ENCODE measurements around the gene AK5. TPM values are rescaled to one million over a fixed set of nuclear protein-coding genes. Genes with fewer than 3 reads are reported as not detected.

The AK5 gene
- polyA plus RNA-seq, 3 donors, result 0.34 to 0.72 (median 0.48) TPM

DNA sequence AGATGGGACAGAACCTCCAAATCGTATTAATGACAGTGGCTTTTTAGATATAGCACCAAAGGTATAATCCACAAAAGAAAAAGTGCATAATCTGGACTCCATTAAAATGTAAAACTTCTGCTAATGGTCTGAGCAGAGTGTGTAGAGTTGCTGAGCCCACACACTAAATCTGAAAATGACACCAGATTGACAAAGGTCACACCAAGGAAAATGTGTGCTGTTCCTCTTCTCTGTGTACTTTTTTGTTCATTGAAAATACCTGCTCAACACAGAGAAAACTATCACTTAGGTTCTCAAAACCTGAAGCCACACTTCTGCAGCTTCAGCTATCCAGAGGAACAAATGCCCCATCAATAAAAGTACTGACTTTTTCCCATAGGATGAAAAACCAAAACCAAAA, 146.2 kb downstream of the AK5 start:
- H3K4me1 Mint-ChIP-seq, result peaks cover 15% of the 10 kb centered on the region
- Histone ChIP-seq H3K4me3 (replicated peaks in 1 of 3; ENCODE audit: low read depth in 2 of 3, low read length in 3 of 3) (no peak overlapping the region), H2AFZ (ENCODE audit: insufficient read depth, low read depth, low read length, poor library complexity, severe bottlenecking) (no peak overlapping the region), H3K36me3 (replicated peaks in 1 of 2; ENCODE audit: control insufficient read depth in 1 of 2, insufficient read depth in 2 of 2, low read length in 2 of 2) (no peaks in the 10 kb centered on the region), H3K9me3 (replicated peaks in 1 of 2; ENCODE audit: control insufficient read depth in 1 of 2, insufficient read depth in 1 of 2, low read length in 2 of 2) (peaks cover 3 to 18% of the 10 kb centered on the region in 2 donors), H3K9ac (ENCODE audit: insufficient read depth, low read length, poor library complexity, severe bottlenecking) (no peak overlapping the region), H4K20me1 (ENCODE audit: insufficient read depth, low read length) (no peaks in the 10 kb centered on the region), H3K4me1 (ENCODE audit: control insufficient read depth in 1 of 2, insufficient read depth in 2 of 2, low read length in 2 of 2) (peaks cover 37 to 38% of the 10 kb centered on the region in 2 donors), H3K79me2 (ENCODE audit: insufficient read depth, low read length) (no peaks in the 10 kb centered on the region), H3K27me3 (ENCODE audit: control insufficient read depth in 2 of 2, insufficient read depth in 2 of 2, low read length in 2 of 2) (no peaks in the 10 kb centered on the region), H3K4me2 (replicated peaks; ENCODE audit: extremely low read depth, low read length, poor library complexity, severe bottlenecking) (no peak overlapping the region), H3K27ac (ENCODE audit: low read depth in 1 of 2, low read length in 2 of 2) (no peak overlapping the region)
- no peak overlapping the region for H3K27ac Mint-ChIP-seq
- intact Hi-C loops (cut with micrococcal nuclease), result no loop called here
- TF ChIP-seq, protein P1, sequence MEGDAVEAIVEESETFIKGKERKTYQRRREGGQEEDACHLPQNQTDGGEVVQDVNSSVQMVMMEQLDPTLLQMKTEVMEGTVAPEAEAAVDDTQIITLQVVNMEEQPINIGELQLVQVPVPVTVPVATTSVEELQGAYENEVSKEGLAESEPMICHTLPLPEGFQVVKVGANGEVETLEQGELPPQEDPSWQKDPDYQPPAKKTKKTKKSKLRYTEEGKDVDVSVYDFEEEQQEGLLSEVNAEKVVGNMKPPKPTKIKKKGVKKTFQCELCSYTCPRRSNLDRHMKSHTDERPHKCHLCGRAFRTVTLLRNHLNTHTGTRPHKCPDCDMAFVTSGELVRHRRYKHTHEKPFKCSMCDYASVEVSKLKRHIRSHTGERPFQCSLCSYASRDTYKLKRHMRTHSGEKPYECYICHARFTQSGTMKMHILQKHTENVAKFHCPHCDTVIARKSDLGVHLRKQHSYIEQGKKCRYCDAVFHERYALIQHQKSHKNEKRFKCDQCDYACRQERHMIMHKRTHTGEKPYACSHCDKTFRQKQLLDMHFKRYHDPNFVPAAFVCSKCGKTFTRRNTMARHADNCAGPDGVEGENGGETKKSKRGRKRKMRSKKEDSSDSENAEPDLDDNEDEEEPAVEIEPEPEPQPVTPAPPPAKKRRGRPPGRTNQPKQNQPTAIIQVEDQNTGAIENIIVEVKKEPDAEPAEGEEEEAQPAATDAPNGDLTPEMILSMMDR (IDR thresholded peaks at IDR 0.05), result no peak
- H3K4me3 Mint-ChIP-seq, result no peak overlapping the region
- H3K27me3 Mint-ChIP-seq (ENCODE audit: low read depth in 3 of 3), result peaks cover 0 to 6% (median 0%) of the 10 kb centered on the region in 3 donors
- WGBS (ENCODE audit: insufficient coverage), result no CpG with 5 or more reads among the region's 1 CpG
- H3K36me3 Mint-ChIP-seq, result peaks cover 0 to 7% of the 10 kb centered on the region in 2 donors
- peaks cover 5 to 25% (median 15%) of the 10 kb centered on the region in 7 donors for H3K9me3 Mint-ChIP-seq
- DNase-seq, result no peak

DNA sequence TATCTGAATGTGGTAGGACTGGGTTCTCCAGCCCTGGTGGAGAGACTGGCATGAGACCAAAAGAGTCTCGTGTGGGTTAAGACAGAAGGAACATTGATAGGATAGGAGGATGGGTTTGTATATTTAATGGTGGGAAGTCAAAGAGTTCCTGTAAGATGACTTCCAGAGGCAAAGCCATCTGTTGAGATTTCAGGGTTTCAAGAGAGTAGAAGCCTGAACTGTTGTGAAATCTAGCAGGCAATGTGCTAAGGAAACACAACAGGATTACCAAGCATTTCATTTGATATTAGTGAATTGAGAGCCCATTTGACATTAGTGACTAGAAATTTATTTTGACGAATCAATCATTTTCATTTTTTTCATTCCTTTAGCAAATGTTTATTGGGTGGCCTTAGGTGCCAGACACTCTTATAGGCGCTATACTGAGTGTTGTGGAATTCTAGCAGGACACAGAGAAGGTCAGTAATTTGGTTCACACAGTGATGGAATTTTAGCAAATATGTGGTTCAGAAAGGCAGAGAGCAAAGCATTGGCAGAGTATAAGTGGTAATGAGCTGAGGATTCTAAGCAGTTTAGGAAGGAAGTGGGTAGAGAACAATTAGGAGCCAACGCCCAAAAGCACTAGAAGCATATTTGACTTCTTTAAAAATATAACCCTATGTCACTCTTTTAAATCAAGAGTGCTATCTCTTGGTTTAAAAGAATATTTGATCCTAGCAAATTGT, 149.3 kb downstream of the AK5 start:
- Histone ChIP-seq H3K4me2 (replicated peaks; ENCODE audit: extremely low read depth, low read length, poor library complexity, severe bottlenecking) (peak overlapping the region; percentile 66), H3K27me3 (ENCODE audit: control insufficient read depth in 2 of 2, insufficient read depth in 2 of 2, low read length in 2 of 2) (no peaks in the 10 kb centered on the region), H3K4me1 (ENCODE audit: control insufficient read depth in 1 of 2, insufficient read depth in 2 of 2, low read length in 2 of 2) (peaks cover 38 to 40% of the 10 kb centered on the region in 2 donors), H3K79me2 (ENCODE audit: insufficient read depth, low read length) (no peaks in the 10 kb centered on the region), H3K9ac (ENCODE audit: insufficient read depth, low read length, poor library complexity, severe bottlenecking) (no peak overlapping the region), H4K20me1 (ENCODE audit: insufficient read depth, low read length) (no peaks in the 10 kb centered on the region), H3K36me3 (replicated peaks in 1 of 2; ENCODE audit: control insufficient read depth in 1 of 2, insufficient read depth in 2 of 2, low read length in 2 of 2) (no peaks in the 10 kb centered on the region), H3K9me3 (replicated peaks in 1 of 2; ENCODE audit: control insufficient read depth in 1 of 2, insufficient read depth in 1 of 2, low read length in 2 of 2) (peaks cover 3 to 16% of the 10 kb centered on the region in 2 donors), H2AFZ (ENCODE audit: insufficient read depth, low read depth, low read length, poor library complexity, severe bottlenecking) (peak overlapping the region; percentile 7), H3K27ac (ENCODE audit: low read depth in 1 of 2, low read length in 2 of 2) (peak overlapping the region in 1 of 2 donors; percentile 49), H3K4me3 (replicated peaks in 1 of 3; ENCODE audit: low read depth in 2 of 3, low read length in 3 of 3) (peak overlapping the region in 1 of 3 experiments; percentile 53)
- Mint-ChIP-seq H3K27ac (no peak overlapping the region), H3K36me3 (no peaks in the 10 kb centered on the region), H3K27me3 (ENCODE audit: low read depth in 3 of 3) (no peaks in the 10 kb centered on the region), H3K4me1 (peaks cover 19% of the 10 kb centered on the region), H3K9me3 (peaks cover 2 to 19% (median 12%) of the 10 kb centered on the region in 7 donors), H3K4me3 (no peak overlapping the region)
- TF ChIP-seq, protein P1 (IDR thresholded peaks at IDR 0.05), result no peak
- 20% methylated on average over 1 of the region's 4 CpGs for WGBS (ENCODE audit: insufficient coverage)
- peak; percentile 15 to 51 (median 29) for DNase-seq
- intact Hi-C loops (cut with micrococcal nuclease), result no loop called here
